Stimulated activated CD8-positive, alpha-beta memory T cell treated with anti-CD3 and anti-CD28 coated beads, Interleukin-15, amount 100 ng/mL, for 4 hours (primary cell): ENCODE results near the gene HTR1D.
"Not testable (repeated sequence)": the region's sequence is repeated elsewhere in the genome, so short reads cannot be mapped to it uniquely, and the experiment has no call there.

Experiments
- DNase-seq, 2 donors: peaks; one replicate each; pipeline ENCODE4 v3.0.0-alpha.2; 2020; ENCODE audit warnings: low read depth in 2 of 2

Gene HTR1D

DNA sequence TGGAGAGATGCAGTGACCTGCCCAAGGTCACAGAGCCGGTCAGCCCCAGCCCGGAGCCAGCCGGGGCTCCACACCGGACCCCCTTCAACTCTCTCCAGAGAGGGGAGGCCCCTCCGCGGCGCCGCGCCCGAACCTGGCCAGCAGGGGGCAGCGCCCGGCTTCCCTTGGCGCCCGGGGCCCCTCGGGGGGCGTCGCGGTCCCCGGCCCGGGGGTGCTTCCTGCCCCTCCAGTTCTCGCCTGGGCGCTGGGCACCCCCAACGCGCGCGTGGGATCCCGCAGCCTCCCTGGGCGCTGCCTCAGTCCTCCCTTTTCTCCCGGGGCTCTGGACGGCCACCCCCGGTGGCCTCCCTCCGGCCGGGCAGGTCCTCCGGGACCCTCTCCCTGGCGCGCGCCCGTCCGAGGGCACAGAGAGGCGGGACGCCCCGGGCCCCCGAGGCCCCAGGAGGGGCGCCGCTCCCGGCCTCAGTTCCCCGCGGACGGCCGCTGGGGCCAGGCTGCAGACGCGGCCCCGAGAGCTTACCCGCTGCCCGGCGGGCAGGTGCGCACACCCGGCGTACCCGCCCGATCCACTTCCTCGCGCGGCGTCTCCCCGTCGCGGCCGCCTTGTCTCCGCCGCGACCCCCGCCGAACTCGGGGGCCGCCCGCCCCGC is 406 bp downstream of the HTR1D start:
- DNase-seq, result no peak

GRCh38 chr1:23215751-23216449 is 1.4 kb downstream of the HTR1D start:
- no peak for DNase-seq

GRCh38 chr1:23215291-23215690 is 2.0 kb downstream of the HTR1D start:
- no peak for DNase-seq

DNA sequence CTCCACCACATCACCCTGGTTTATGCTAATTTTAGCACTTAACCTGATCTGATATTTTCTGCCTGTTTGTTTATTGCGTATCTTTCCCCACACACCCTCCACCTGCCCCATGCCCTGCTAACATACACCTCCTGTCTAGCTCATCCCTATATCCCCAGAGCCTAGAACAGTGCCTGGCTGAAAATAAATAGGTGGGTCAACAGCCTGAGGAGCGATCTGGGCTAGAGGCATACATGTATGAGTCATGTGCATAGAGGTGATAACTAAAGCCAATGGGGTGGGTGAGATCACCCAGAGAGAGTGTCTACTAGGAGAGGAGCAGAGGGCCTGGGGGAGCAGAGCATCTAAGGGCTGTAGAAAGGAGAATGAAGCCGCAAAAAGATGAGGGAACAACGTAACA is 2.7 kb downstream of the HTR1D start:
- no peak for DNase-seq

DNA sequence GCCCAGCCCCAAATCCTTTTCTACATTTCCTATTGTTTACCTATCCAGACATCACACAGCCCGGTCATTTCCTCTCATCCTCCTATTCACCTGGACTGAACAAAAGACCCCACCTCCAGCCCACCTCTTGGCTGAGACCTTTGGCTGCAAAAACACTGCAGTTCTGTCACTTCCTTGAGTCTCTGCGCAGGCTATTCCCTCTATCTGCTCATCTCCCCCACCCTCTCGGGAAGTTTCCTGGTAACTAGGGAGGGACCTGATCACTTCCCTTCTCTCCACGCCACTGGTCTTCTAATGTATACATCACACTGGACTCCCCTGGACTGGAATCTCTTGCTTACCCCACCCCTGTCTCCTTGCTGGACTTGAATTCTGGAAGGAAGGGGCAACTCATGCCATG is 5.3 kb downstream of the HTR1D start:
- no peak for DNase-seq

- DNase-seq, result no peak
Measured at GRCh38 chr1:23210963-23211362, 6.3 kb downstream of the HTR1D start.

DNA sequence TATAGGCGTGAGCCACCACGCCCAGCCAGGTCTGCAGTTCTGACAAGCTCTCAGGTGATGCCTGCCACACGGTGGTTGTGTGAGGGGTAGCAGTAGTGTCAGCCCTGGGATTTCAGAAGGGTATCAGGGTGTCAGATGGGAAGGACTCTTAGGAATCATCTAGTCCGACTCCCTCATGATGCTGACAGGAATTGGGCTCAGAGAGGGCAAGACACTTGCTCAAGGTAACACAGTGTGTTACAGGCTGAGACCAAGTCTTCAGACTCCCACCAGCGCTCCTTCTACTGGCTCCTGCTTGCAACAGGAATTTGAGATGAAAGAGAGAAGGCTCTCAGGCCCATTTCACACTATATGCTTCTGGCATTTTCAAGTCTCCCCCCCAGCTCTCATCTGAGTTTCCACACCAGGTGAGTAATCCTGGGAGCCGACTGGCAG is 6.9 kb downstream of the HTR1D start:
- DNase-seq, result no peak

DNA sequence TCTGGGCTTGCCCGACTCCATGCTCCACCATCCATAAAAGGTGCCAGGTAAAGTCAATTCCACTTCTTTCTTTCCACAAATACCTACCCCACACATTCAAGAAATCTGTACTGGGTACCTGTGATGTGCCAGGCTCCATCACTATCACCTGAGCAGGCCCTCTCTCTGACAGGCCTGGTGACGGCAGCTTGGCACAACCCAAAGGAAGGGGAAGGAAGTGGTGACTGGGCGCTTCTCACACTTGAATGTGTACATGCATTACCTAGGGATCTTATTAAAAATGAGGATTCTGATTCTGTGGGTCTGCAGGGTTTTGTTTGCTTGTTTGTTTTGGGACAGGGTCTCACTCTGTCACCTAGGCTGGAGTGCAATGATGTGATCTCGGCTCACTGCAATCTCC is 7.5 kb downstream of the HTR1D start:
- no peak for DNase-seq

DNA sequence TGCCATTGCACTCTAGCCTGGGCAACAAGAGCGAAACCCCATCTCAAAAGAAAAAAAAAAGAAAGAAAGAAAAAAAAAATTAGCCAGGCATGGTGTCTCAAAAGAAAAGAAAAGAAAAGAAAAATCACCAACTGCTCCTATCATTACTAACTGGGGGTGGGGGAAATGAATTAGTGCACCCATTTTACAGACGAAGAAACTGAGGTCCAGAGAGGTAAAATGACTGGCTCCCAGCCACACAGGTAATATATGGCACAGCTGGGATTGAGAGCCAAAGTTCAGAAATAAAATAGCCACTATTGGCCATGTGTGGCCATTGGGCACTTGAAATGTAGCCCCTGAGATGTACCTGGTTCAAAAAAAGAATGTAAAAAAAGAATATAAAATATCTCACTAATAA is 8.8 kb downstream of the HTR1D start:
- DNase-seq, result no peak

GRCh38 chr1:23207733-23208132 is 9.6 kb downstream of the HTR1D start:
- DNase-seq, result not testable (repeated sequence)

DNA sequence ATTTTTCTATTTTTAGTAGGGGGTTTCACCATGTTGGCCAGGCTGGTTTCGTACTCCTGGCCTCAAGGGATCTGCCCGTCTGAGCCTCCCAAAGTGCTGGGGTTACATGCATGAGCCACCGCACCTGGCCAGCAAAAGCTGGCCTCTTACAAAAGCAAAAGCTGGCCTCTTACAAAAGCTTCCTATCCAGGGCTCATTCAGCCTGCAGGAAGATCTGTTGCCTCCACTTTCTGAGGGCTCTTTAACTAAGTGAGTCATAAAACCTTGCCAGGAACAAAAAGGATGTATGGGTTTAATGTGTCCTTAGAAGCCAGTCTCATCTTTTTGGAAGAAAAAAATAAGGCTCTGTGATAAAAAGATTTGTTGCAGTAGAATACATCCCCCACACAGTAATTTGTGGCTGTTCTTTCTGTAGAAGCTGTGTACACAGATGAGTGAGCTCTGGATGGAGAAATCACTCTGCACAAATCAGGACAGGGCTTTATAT is 15.0 kb downstream of the HTR1D start:
- no peak for DNase-seq

DNA sequence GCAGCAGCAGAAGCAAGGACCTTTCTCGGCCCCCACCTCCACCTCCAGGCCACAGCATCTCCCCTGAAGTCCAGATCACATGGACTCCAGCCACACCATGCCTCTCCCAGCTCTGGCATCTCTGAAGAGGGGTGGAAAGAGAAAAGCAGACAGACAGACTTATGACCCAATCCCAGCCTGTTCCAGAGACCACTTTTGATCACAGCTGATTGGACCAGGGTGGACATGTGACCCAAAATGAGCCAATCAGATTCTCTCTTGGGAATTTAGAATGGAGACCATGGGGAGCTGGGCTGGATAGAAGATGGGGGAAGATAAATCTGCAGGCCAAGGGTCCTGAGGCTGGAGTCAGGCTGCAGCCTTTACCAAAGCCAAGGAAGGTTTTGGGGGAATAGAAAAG is 16.4 kb downstream of the HTR1D start:
- DNase-seq, result no peak

DNA sequence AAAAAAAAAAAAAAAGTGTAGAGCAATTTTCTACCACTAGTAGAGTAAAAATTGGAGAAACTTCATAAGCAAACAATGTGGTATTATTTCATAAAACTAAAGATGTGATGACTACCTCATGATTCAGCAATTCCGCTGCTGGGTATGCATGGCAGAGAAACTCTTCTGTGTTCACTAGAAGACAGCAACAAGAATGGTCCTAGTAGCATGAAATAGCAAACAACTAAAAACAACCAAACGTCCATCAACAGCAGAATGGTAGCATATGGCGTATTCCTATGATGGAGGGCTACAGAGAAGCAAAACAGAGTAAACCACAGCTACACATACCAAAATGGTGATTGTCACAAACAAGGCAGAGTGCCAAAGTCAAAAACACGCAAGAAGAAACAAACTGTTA is 18.9 kb downstream of the HTR1D start:
- no peak for DNase-seq

DNA sequence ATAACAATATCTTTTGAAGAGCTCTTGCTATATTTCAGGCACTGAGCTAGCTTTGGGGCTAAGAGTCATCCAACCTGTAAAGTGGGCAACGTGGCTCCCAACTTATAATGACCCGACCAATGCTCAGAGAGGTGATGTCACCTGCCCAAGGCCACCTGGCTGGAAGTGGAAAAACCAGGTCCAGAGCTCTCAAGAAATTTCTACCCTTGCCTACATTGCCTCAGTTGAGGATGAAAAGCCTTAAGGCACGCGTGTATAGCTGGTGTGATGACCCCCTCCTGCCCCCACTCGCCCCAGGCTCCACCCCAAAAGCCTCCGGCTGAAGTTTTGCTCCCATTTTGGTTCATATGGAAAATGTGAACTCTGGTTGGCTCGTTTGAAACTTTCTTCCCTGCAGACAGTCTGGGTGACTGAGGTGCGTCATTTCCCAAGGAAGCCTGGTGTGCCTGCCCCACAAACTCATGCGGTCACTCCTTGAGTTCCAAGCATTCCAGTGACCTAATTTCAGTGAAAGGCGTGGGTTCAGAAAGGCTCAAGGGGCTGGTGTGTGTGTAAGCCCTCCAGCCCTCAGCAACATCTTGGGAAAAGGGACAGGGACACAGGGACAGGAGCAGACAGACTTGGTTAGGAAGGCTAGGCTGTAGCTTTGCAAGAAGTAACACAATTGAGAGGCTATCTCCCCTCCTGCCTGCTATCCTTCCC is 20.5 kb downstream of the HTR1D start:
- no peak for DNase-seq

DNA sequence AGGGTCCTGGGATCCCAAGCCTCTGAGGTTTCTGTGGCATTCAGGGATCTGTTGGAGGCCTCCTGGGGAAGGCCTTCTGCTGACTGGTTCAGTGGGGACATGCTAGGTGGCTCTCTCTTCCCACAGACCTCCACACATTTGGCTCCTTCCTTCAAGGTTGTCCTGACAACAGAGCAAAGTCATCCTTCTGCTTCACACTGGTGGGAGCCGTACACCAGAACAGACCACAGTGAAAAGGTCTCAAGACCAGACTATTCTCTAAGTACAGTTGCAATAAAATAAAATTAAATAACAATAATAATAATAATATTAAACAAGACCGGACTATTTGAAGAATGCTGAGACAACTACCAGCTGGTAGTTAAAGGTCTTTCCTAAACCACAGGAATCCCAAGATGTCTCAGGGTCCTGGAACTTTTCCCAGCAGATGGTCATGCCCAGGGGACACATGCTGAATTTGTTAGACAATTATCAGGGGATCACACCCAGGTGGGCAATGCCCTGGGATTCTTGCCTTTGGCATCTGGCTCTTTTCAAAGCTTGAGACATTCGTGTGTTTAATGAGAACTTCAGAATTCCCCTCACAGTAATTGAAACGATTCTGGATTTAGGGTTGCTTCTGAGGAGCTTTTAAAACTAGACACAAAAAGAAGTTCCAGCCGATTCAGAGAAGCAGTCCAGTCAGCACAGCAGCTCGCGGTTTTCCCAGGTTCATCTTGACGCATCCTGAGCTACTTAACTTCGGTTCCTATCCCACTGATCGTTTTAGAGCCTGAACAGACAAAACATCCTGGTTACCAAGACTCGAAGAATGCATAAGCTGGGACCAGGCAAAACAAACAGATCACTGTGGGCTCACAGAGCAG is 22.9 kb downstream of the HTR1D start:
- DNase-seq, result no peak

- no peak for DNase-seq
Measured at GRCh38 chr1:23193391-23194118, 23.7 kb downstream of the HTR1D start.

DNA sequence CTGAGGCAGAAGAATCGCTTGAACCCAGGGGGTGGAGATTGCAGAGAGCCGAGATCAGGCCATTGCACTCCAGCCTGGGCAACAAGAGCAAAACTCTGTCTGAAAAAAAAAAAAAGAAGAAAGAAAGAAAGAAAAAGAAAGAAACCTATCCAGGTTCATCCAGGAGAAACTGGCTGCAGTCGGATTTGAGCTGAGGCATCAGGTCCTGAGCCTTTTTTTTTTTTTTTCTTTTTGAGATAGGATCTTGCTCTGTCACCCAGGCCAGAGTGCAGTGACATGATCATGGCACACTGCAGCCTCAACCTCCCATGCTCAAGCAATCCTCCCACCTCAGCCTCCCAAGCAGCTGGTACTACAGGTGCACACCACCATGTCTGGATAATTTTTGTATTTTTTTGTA is 26.1 kb downstream of the HTR1D start:
- DNase-seq, result no peak

DNA sequence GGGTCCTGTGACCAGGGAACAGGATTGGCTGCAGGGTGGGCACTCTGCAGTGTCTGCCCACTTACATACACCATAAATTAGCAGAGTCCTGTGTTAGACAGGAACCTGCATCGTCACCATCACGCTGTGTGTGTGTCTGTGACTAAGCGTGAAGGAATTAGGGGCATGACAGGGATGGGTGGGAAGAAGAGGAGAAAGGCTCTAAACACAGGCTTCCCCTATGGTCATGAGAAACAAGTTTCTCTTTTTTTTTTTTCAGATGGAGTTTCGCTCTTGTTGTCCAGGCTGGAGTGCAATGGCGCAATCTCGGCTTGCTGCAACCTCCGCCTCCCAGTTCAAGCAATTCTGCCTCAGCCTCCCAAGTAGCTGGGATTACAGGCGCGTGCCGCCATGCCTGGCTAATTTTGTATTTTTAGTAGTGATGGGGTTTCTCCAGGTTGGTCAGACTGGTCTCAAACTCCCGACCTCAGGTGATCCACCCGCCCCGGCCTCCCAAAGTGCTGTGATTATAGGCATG is 28.3 kb downstream of the HTR1D start:
- not testable (repeated sequence) for DNase-seq

DNA sequence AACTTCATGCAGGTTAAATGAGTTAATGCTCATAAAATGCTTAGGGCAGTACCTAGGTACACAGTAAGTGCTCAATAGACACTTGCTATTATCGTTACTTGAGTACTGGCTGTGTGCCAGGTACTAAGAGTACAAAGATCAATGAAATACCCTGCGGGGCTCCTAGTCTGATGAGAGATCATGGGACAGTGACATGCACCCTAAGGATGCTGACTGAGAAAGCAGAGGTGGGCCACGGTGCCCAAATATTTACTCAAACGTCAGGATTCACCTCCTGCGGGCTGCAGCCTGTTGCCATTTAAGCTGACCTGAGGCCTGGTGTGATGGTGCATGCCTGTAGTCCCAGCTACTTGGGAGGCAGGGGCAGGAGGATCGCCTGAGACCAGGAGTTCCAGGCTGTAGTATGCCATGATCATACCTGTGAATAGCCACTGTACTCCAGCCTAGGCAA is 28.8 kb downstream of the HTR1D start:
- DNase-seq, result no peak

DNA sequence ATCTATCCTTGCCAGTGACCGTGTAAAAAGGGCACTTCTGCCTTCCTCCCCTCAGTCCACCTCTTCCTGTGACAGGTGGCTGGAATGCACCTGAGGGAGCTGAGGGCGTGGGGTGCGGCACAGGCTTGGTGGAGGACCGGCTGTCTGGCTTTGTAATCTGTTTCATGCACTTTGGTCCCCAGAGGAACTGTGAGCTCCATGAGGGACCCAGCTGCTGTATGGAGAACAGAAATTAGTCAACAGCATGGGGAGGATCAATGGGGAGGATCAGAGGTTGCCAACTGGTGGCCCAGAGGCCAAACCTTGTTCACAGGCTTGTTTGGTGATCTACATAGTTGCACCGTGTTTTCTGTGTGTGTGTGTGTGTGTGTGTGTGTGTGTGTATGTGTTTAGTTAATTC is 29.7 kb downstream of the HTR1D start:
- no peak for DNase-seq

DNA sequence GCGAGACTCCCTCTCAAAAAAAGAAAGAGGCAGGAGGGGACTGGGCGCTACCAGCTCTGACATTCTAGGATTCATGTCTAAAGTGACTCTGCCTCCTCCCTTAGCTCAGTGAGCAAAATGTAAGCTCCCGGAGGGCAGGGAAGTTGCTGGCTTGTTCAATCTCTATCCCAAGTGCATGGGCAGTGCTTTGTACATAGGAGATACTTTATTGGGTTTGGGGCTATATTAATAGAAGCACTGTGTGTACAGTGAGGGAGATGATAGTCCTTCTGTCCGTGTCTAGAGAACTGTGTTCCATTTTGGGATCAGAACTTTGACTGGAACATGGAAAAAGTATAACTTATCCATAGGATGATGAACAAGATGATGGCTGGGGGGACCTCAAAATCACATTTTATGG is 31.9 kb downstream of the HTR1D start:
- no peak for DNase-seq
